Body of pancreas (tissue), 4 donors: ENCODE data around the gene NOVA1.
"Not testable (repeated sequence)": the region's sequence is repeated elsewhere in the genome, so short reads cannot be mapped to it uniquely, and the experiment has no call there.

Experiments
- CTCF ChIP-seq, 7 experiments: fragments of 450-650 bp in 4 of 7; fragments of 200-600 bp in 3 of 7; sonication (generic) in 3 of 7; IDR thresholded peaks; one replicate each; pipeline ENCODE4 v1.5.1; 2016 to 2019; ENCODE audit warnings: antibody characterized with exemption in 7 of 7
- POLR2A ChIP-seq, 3 donors: fragments of 450-650 bp; IDR thresholded peaks; one replicate each; pipeline ENCODE4 v1.6.1; 2016; ENCODE audit warnings: antibody characterized with exemption in 3 of 3, mild to moderate bottlenecking in 2 of 3

DNA sequence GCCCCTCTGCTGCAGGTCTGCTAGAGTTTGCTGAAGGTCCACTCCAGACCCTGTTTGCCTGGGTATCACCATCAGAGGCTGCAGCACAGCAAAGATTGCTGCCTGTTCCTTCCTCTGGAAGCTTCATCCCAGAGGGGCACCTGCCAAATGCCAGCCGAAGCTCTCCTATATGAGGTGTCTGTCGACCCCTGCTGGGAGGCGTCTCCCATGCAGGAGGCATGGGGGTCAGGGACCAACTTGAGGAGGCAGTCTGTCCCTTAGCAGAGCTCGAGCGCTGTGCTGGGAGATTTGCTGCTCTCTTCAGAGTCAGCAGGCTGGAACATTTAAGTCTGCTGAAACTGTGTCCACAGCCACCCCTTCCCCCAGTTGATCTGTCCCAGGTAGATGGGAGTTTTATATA is 47.2 kb upstream of the NOVA1 start:
- not testable (repeated sequence) for TF ChIP-seq CTCF, POLR2A (IDR thresholded peaks at IDR 0.05)
